CD4-positive, alpha-beta T cell treated with Interferon alpha-2 for 1 hour (primary cell): ENCODE results near the gene SCAF8.
A peak's percentile ranks its signal among the peaks of the same experiment; 100 is the strongest.
"Not testable (repeated sequence)": the region's sequence is repeated elsewhere in the genome, so short reads cannot be mapped to it uniquely, and the experiment has no call there.

ENCODE experiments used
- DNase-seq, 2 donors: peaks; one replicate each; pipeline ENCODE4 v3.0.0-alpha.2; 2020 to 2022

SCAF8 gene

DNA sequence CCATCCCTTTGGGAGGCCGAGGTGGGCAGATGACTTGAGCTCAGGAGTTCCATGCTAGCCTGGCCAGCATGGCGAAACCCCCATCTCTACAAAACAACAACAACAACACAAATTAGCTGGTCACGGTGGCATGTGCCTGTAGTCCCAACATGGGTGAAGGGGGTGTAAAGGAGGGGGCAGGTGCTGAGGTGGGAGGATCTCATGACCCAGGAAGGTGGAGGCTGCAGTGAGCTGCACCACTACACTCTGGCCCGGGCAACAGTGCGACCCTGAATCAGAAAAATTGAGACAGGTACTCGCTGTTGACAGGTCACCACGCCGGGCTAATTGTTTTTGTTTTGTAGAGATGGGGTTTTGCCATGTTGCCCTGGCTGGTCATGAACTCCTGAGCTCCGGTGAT, 4.2 kb downstream of the SCAF8 start:
- no peak for DNase-seq

DNA sequence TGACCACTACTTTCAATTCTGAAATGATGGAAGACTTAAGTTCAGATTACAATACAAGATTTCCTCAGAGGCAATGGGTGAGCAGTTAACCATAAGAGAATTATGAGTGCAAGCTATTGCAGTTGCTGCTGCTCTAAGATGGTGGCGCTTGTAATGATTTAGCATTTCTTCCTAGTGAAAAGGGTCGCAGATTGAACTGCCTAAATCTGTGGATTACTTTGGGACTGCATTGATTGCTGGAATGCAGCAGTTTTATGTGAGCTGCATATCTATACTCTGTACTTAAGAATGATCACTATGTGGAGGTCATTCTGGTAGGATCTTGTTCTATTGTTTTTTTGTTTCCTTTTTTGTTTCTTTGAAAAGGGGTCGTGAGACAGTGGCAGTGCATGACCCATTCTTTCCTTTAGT, 5.3 kb downstream of the SCAF8 start:
- DNase-seq, result no peak

DNA sequence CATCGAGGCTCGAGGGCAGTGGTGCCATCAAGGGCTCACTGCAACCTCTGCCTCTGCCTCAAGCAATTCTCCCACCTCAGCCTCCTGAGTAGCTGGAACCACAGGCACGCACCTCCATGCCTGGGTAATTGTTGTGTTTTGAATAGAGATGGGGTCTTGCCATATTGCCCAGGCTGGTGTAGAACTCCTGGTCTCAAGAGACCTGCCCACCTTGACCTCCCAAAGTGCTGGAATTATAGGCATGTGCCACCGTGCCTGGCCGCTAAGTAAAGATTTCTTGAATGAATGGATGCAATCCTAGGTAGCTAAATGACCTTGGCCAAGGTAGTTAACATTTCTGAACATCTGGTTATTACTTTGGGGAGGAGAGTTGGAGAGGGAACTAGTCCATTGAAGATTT, 7.4 kb downstream of the SCAF8 start:
- DNase-seq, result no peak

DNA sequence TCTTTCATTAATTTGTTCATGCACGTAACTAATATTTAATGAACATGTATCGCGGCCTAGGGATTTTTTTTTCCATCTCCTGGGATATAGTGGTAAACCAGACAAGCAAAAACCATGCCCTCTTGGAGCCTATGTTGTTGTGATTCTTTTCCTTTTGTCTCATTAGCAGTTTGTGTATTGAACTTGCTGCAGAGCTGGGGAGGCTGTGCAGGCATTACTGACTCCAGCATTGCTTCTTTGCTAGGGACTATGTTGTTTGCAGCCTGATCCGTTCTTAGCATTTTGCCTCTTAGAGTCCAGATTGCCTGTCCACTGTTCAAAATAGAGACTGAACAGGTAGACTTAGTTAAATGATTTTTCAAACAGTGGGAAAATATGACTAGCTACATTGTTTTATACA, 9.7 kb downstream of the SCAF8 start:
- no peak for DNase-seq

DNA sequence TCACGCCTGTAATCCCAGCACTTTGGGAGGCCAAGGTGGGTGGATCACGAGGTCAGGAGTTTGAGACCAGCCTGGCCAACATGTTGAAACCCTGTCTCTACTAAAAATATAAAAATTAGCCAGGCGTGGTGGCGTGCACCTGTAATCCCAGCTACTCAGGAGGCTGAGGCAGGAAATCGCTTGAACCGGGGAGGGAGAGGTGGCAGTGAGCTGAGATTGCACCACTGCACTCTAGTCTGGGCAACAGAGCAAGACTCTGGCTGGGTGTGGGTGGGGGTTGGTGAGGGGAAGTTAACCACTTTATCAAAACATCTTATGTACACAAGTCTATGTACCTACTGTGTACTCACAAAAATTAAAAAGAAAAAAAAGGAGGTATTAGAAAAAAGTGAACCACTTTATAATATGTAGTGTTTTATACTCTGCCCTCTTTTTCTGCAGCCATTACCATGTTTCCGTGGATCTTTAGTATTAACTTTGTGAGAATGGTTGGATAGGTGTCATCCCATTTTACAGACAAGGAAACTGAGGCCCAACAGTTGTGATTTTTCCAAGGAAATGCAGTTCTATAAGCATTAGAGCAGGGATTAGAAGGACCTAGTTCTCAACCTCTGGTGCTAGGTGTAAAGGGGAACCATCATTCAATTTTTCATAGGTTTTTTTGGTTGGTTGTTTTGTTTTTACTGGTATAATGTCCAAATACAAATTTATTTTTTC, 11.0 kb downstream of the SCAF8 start:
- not testable (repeated sequence) for DNase-seq

DNA sequence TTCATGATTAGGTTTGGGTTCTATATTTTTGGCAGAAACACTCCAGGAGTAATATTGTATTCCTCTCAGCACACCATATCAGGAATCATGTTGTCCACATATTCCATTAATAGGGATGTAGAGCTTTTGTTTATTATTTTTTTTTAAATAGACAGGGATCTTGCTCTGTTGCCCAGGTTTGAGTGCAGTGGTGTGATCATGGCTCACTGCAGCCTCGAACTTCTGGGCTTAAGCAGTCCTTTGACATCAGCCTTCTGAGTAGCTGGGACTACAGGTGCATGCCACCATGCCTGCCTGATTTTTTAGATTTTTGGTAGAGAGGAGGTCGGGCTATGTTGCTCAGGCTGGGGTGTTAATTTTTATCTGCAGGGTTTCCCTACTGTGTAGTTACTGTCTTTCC, 12.0 kb downstream of the SCAF8 start:
- no peak for DNase-seq

DNA sequence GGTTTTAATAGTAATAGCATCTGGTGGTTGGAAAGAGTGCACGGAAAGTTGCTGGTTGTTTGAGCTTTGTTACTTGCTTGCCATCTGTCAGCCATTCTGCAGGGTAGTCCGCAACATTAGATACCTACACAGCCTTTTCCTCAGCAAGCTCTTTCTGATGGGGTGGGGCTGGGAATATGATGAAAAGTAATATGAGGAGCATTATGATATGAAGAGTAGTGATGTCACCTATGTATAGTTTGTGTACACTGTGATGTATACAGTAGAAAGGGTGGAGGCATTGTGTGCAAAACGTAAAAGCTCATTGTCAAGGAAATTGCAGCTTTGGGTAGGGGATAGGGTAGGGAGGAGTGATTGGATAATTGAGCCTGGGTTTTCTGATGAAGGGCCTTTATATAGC, 16.1 kb downstream of the SCAF8 start:
- DNase-seq, result no peak

DNA sequence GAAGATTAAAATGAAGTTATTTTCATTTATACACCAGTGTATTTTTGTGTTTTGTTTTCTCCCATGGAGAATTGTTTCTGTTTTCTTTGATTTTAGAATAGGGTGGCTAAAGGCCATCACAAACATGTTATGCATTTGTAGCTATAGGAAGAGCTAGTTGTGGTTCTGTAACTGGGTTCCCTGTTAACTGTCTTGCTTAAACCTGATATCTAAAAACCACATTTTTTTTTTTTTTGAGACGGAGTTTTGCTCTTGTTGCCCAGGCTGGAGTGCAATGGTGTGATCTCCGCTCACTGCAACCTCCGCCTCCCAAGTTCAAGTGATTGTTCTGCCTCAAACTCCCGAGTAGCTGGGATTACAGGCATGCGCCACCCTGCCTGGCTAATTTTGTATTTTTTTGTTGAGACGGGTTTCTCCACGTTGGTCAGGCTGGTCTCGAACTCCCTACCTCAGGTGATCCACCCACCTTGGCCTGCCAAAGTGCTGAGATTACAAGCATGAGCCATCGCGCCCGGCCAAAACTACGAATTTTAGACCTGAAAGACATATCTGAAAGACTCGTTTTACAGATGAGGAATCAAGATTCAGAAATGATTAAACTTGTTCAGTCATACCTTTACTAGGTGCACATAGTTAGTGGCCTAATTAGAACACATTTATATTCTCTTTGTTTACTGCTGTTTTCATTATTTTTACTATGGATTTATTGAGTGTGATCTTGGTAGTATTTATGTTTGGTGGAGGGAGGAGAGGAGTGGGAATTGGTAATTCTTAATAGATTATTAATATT, 18.0 kb downstream of the SCAF8 start:
- DNase-seq, result no peak

DNA sequence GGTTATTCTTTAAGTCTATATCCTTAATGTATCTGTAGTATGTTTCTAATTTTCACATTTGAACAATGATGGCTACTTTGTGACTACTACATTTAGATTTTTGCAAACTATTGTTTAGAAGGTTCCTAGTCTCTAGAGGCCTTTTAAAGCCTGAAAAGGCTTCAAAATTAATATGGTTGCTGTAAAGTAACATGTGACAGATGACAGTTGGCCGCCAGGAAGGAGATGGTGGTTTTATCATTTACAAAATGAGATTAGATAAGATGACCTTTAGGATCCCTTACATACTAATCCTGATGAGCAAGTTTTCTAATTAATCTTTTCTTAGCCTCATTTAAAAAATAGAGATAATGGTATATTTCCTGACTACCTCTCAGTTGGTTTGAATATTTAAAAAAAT, 18.8 kb downstream of the SCAF8 start:
- no peak for DNase-seq

DNA sequence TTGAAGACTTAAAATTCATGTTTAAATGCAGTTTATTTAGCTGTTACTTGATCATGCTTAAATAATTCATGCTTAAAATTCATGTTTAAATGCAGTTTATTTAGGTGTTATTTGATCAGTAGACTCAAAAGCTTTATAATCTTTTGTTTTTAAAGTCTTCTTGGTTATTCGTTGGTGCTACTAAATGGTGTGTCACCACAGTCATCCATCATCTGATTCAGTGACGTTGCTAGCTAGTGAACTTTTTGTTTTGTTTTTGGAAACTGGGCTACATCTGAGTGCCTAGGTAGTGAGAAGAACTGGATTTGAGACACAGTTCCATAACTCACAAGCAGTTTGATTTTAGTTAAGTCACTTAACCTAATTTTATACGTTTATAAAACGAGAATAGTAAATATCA, 20.9 kb downstream of the SCAF8 start:
- no peak for DNase-seq

DNA sequence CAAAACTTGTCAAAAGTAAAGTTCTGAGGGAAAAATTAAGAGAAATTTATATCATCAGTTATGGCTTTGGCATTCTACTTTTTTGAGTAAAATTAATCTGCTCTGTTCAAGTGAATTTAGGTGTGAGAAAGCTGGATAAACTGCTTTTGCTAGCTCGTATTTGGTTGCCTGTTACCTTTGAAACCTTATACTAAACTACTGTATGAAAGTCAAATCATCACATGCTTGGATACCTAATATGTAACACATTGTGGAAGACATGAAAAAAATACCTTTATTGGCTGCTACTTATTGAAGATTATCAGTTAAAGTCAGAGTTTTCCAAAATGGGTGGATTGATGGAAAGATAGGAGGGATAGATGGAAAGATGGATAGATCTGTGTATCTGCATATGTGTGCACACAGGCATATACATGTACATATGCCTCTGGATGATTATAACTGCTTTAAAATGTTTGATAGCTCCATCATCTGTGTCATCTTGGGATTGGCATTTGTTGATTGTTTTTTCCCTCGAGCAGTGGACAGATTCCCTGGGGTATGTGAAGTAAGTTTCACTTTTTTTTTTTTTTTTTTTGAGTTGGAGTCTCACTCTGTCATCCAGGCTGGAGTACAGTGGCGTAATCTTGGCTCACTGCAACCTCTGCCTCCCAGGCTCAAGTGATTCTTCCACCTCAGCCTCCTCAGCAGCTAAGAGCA, 24.3 kb downstream of the SCAF8 start:
- DNase-seq, result no peak

DNA sequence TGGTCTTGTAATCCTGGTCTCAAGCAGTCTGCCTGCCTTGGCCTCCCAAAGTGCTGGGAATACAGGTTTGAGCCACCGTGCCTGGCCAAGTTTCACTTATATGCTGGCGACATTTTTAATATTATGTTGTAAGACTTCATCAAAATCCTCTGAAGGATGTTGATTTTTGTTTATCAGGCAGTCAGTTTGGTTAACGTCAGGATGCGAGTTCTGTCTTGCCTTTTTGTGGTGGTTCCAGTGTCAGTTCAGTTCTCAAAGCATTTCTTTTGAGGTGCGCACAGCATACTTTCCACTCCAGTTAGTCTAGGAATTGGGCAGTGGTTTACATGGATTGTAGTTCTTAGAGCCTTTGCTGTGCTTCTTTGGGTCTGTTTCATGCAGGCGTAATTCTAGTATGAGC, 24.9 kb downstream of the SCAF8 start:
- DNase-seq, result no peak

DNA sequence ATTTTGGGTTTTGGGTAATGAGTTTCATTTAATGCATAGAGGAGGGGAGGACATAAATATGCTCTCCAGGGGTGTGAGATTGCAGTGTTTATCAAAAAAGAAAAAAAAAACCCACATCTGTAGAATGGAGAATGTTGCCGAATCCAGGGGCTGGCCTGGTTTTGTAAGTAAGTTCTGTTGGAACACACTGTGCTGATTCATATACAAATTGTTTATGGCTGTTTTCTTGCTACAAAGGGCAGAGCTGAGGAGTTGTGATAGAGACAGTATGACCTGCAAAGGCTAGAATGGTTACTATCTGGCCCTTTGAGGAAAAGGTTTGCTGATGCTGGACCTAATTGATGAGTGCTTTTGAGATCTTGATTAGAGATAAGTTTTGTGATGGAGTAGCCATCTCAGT, 30.4 kb downstream of the SCAF8 start:
- DNase-seq, result no peak

DNA sequence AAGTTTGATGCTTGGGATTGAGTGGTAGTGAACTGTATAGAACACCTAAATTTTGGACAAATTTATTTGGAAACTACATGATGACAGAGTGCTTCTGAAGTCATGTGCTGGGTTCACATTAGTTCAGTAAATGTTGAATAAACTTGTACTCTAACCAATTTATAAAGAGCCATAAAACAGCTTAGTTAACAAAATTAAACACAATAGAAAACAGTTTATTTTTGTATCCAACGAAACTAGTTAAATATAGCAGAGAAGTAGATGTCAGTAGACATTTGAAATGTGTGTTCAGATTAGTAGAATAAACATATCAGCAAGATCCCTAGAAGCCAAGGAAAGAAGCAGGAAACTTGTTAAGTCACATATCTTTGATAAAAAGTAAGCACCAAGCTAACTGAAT, 32.1 kb downstream of the SCAF8 start:
- no peak for DNase-seq

DNA sequence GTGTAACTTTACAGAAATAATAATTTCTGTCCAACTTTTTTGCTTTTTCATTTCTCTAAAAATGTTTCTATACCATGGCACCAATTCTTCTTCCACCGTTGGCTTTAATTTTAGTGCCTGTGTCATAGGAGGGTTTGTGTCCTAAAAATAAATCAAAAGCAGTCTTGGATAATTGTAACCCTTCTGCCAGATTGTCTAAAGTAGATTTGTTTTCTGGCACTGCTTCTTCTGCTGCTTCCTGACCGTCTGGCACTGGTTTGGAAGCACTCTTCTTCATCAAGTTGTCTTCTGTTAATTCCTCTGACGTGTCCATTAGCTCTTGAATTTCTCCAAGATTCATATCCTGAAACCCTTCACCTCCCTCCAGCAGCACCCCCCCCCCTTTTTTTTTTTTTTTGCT, 33.1 kb downstream of the SCAF8 start:
- no peak for DNase-seq

DNA sequence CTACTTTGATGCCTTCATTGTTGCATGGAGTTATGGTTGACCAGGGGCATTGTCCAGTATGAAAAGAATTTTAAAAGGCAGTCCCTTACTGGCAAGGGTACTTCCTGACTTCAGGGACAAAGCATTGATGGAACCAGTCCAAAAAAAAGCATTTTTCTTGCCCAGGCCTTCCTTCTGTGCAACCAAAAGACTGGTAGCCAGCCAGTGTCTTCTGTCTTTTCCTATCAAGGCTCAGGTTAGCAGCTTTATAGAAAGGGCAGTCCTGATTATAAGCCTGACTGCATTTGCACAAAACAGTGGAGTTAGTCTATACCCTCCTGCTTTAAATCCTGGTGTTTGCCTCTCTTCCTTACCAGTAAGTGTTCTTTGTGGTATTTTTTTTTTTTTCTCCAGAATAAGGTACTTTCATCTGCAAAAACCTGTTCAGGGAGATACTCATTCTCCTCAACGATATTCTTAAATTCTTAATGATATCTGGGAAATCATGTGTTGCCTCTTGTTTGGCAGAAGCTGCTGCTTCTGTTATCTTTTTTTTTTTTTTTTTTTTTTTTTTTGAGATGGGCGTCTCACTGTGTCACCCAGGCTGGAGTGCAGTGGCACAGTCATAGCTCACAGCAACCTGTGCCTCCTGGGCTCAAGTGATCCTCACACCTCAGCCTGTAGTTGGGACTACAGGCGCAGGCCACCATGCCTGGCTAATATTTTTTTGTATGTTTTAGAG, 33.9 kb downstream of the SCAF8 start:
- no peak for DNase-seq

DNA sequence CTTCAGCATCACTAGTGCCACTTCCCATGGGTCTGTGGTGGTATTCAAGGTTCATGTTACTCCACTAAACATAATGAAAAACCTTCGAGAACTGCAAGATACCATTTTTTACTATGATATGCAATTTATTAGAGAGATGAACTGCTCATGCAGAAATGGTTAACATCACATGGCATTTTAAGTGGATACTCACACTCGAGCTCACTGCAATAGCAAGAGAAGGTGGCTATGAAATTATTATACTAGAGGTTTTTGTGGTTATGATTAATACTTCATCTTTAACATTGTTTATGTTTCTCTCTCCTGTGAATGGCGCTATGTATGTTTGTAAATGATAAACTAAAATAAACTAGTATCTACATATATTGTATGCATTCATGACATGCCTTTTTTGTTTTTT, 35.1 kb downstream of the SCAF8 start:
- DNase-seq, result no peak

DNA sequence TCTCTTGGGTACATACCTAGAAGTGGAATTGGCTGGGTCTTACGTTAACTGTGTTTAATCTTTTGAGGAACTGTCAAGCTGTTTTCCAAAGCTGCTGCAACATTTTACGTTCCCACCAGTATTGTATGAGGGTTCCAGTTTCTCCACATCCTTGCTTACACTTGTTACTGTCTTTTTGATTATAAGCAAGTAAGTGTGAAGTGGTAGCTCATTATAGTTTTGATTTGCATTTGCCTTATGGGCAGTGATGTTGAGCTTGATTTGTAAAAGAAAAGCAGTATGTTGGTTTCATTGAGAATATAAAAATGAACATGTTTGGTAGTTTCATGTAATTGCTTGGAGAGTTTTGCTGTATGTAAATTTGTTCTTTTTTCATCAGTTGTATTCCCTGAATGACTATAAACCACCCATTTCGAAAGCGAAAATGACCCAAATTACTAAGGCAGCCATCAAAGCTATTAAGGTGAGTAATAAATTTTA, 40.4 kb downstream of the SCAF8 start:
- DNase-seq, result peak in 1 of 2 donors; percentile 27

DNA sequence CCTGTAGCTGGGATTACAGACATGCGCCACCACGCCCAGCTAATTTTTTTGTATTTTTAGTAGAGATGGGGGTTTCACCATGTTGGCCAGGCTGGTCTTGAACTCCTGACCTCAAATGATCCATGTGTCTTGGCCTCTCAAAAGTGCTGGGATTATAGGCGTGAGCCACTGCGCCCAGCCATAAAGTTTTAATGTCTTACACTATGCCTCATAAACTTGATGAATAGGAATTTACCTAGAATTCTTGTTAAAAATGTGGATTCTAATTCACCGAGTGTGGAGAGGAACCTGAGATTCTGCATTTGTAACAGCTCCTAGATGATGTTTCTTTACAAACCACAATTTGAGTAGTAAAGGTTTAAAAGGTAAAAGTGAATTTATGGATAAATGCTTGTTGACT, 45.9 kb downstream of the SCAF8 start:
- not testable (repeated sequence) for DNase-seq

DNA sequence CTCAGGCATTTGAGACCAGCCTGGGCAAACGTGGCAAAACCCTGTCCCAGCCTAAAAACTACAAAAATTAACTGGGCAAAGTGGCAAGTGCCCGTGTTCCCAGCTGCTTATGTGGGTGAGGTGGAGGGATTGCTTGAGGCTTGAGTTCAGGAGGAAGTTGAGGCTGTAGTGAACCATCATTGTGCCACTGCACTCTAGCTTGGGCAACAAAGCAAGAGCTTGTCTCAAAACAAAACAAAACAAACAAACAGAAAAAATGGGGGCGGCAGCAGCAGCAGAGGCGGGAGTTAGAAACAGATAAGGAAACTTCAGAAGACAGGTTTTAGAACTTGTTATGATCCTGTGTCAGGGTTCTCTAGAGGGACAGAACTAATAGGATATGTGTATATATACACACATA, 49.0 kb downstream of the SCAF8 start:
- no peak for DNase-seq

DNA sequence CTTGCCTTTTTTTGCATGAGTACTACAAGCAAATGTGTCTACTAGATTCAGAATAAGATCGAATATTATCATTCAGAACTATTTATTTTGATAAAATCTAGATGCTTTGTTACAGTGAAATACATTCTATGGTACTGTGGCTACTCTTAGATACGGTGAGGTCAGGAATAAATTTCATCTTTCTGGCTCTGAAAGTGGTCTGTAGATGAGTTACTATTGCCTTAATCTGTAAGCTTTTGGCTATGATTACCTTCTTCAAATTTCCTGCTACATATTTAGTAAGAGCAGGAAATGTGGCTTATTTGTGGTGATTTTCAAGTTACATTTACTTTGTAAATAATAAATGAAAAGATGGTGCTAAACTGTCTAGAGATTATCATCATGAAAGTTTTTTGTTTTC, 50.0 kb downstream of the SCAF8 start:
- no peak for DNase-seq

DNA sequence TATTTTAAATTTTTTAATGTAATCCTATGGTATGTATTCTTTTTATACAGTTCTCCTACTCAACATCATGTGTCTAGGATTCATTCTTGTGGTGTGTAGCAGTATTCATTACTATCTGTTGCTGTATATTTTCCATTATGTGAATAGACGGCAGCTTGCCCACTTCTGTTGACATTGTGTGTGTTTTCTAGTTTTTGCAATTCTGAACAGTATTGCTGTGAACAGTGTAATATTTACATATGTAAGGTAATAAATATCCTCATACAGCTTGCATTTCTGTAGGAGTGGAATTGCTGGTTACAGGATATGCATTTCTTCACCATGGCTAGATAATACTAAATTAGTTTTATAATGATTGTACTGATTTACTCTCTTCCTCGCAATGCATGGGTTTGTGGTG, 51.9 kb downstream of the SCAF8 start:
- no peak for DNase-seq
